SK-N-SH treated with all-trans-retinoic acid at 6 μM for 48 hours (cell line): ENCODE data around the gene ACBD6.

Experiments
- ATAC-seq: fragments of 200-7000 bp; cut with Tn5 transposase; 3 replicates; pipeline ENCODE4 v1.9.1; 2020; ENCODE audit warnings: mild to moderate bottlenecking, moderate library complexity
- ARNTL ChIP-seq: fragments of 450-650 bp; formaldehyde crosslinking; IDR thresholded peaks from 2 replicates; pipeline ENCODE4 v1.5.0; 2020; ENCODE audit warnings: low read depth, mild to moderate bottlenecking, moderate library complexity, borderline replicate concordance
- BACH2 ChIP-seq: fragments of 250-450 bp; sonication (Bioruptor Pico); IDR thresholded peaks from 2 replicates; pipeline ENCODE4 v1.9.0; 2021; ENCODE audit warnings: mild to moderate bottlenecking, borderline replicate concordance
- CREB5 ChIP-seq: fragments of 250-450 bp; sonication (Bioruptor Pico); IDR thresholded peaks from 2 replicates; pipeline ENCODE4 v1.5.1; 2020; ENCODE audit warnings: low read depth, mild to moderate bottlenecking, moderate library complexity
- CSDC2 ChIP-seq: fragments of 250-450 bp; sonication (Bioruptor Pico); IDR thresholded peaks from 2 replicates; pipeline ENCODE4 v1.5.0; 2020; ENCODE audit warnings: mild to moderate bottlenecking, moderate library complexity
- CSRNP3 ChIP-seq: fragments of 250-450 bp; sonication (Bioruptor Pico); IDR thresholded peaks from 2 replicates; pipeline ENCODE4 v1.5.1; 2021; ENCODE audit warnings: mild to moderate bottlenecking, moderate library complexity
- ESRRG ChIP-seq: fragments of 250-450 bp; sonication (Bioruptor Pico); IDR thresholded peaks from 2 replicates; pipeline ENCODE4 v1.6.1; 2021; ENCODE audit warnings: mild to moderate bottlenecking
- GLIS3 ChIP-seq: fragments of 250-450 bp; sonication (Bioruptor Pico); IDR thresholded peaks from 2 replicates; pipeline ENCODE4 v1.5.0; 2020; ENCODE audit warnings: mild to moderate bottlenecking, moderate library complexity
- ISL1 ChIP-seq: fragments of 250-450 bp; sonication (Bioruptor Pico); IDR thresholded peaks from 2 replicates; pipeline ENCODE4 v2.1.2; 2022; ENCODE audit warnings: mild to moderate bottlenecking, moderate library complexity
- OSR1 ChIP-seq: fragments of 250-450 bp; sonication (Bioruptor Pico); IDR thresholded peaks from 2 replicates; pipeline ENCODE4 v1.8.0; 2022; ENCODE audit warnings: moderate library complexity, mild to moderate bottlenecking, inconsistent platforms
- PATZ1 ChIP-seq: fragments of 250-450 bp; sonication (Bioruptor Pico); IDR thresholded peaks from 2 replicates; pipeline ENCODE4 v1.8.0; 2020; ENCODE audit warnings: mild to moderate bottlenecking, moderate library complexity, borderline replicate concordance
- PPARA ChIP-seq: fragments of 250-450 bp; sonication (Bioruptor Pico); IDR thresholded peaks from 2 replicates; pipeline ENCODE4 v1.5.0; 2020; ENCODE audit warnings: mild to moderate bottlenecking, borderline replicate concordance
- RARB ChIP-seq: fragments of 250-450 bp; sonication (Bioruptor Pico); IDR thresholded peaks from 2 replicates; pipeline ENCODE4 v1.8.0; 2021; ENCODE audit warnings: mild to moderate bottlenecking, moderate library complexity
- SNAI2 ChIP-seq: fragments of 250-450 bp; sonication (Bioruptor Pico); IDR thresholded peaks from 2 replicates; pipeline ENCODE4 v1.5.0; 2020; ENCODE audit warnings: mild to moderate bottlenecking, moderate library complexity
- TOX ChIP-seq: fragments of 250-450 bp; sonication (Bioruptor Pico); IDR thresholded peaks from 2 replicates; pipeline ENCODE4 v1.8.0; 2021; ENCODE audit warnings: mild to moderate bottlenecking, moderate library complexity, borderline replicate concordance
- TSHZ2 ChIP-seq: fragments of 250-450 bp; sonication (Bioruptor Pico); IDR thresholded peaks from 2 replicates; pipeline ENCODE4 v1.5.0; 2020; ENCODE audit warnings: mild to moderate bottlenecking, moderate library complexity
- ZC3H10 ChIP-seq: fragments of 250-450 bp; sonication (Bioruptor Pico); IDR thresholded peaks from 2 replicates; pipeline ENCODE4 v1.5.1; 2021; ENCODE audit warnings: mild to moderate bottlenecking, moderate library complexity
- ZFP3 ChIP-seq: fragments of 250-450 bp; sonication (Bioruptor Pico); IDR thresholded peaks from 2 replicates; pipeline ENCODE4 v1.5.0; 2020; ENCODE audit warnings: mild to moderate bottlenecking, moderate library complexity
- ZFP30 ChIP-seq: fragments of 450-650 bp; formaldehyde crosslinking; IDR thresholded peaks from 2 replicates; pipeline ENCODE4 v1.5.0; 2022; ENCODE audit warnings: mild to moderate bottlenecking, moderate library complexity
- ZNF565 ChIP-seq: fragments of 450-650 bp; formaldehyde crosslinking; conservative IDR thresholded peaks from 2 replicates; pipeline ENCODE4 v1.5.0; 2020; ENCODE audit warnings: low read depth, mild to moderate bottlenecking, moderate library complexity
- ZNF70 ChIP-seq: fragments of 450-650 bp; formaldehyde crosslinking; IDR thresholded peaks from 2 replicates; pipeline ENCODE4 v1.5.0; 2020; ENCODE audit warnings: mild to moderate bottlenecking, moderate library complexity
- ZNF8 ChIP-seq: fragments of 450-650 bp; formaldehyde crosslinking; IDR thresholded peaks from 2 replicates; pipeline ENCODE4 v1.5.0; 2020; ENCODE audit warnings: mild to moderate bottlenecking, moderate library complexity

ACBD6 gene

GRCh38 chr1:180534214-180534613, 31.8 kb upstream of the ACBD6 start:
- ATAC-seq: peak; percentile 37; the same call in 2 of the 3 replicates
- TF ChIP-seq ZFP3 (CRISPR knock-in tag) (no peak), CSDC2 (CRISPR knock-in tag) (no peak), ZNF8 (no peak), ZNF70 (CRISPR knock-in tag) (no peak), CSRNP3 (no peak), TOX (no peak), CREB5 (CRISPR knock-in tag) (no peak)
- TF ChIP-seq, all 23 proteins: peak for 0

GRCh38 chr1:180533266-180533987, 31.1 kb upstream of the ACBD6 start:
- TF ChIP-seq RARB (CRISPR knock-in tag): no peak
- TF ChIP-seq ZNF70 (CRISPR knock-in tag): no peak
- no peak for TF ChIP-seq CSRNP3
- TF ChIP-seq OSR1: no peak
- TF ChIP-seq ARNTL (CRISPR knock-in tag): no peak
- no peak for TF ChIP-seq SNAI2 (CRISPR knock-in tag)
- no peak for TF ChIP-seq CREB5 (CRISPR knock-in tag)
- TF ChIP-seq ZNF8: no peak
- TF ChIP-seq ZFP30: no peak
- no peak for TF ChIP-seq ISL1 (CRISPR knock-in tag)
- no peak for TF ChIP-seq ZNF565 (CRISPR knock-in tag)
- no peak for TF ChIP-seq BACH2 (CRISPR knock-in tag)
- TF ChIP-seq ZFP3 (CRISPR knock-in tag): no peak
- TF ChIP-seq ZC3H10 (CRISPR knock-in tag): no peak
- no peak for TF ChIP-seq PATZ1 (CRISPR knock-in tag)
- TF ChIP-seq GLIS3: no peak
- TF ChIP-seq TOX: no peak
- TF ChIP-seq TSHZ2 (CRISPR knock-in tag): no peak
- no peak for TF ChIP-seq ESRRG (CRISPR knock-in tag)
- TF ChIP-seq CSDC2 (CRISPR knock-in tag): no peak
- peak; percentile 94 for ATAC-seq

GRCh38 chr1:180532854-180533253, 30.5 kb upstream of the ACBD6 start:
- ATAC-seq: no peak
- no peak for TF ChIP-seq ZNF565 (CRISPR knock-in tag)
- no peak for TF ChIP-seq CREB5 (CRISPR knock-in tag)
- no peak for TF ChIP-seq PPARA (CRISPR knock-in tag)
- no peak for TF ChIP-seq ZFP30
- TF ChIP-seq TSHZ2 (CRISPR knock-in tag): no peak
- no peak for TF ChIP-seq CSDC2 (CRISPR knock-in tag)
- TF ChIP-seq ZFP3 (CRISPR knock-in tag): no peak
- TF ChIP-seq ZNF8: no peak
